ENCODE measurements around the gene EEFSEC. TPM values are rescaled to one million over a fixed set of nuclear protein-coding genes. Genes with fewer than 3 reads are reported as not detected.

Gene EEFSEC
- total RNA-seq, 1 experiment from 2014 or later, result 13.8 TPM

GRCh38 chr3:128424508-128425069 lies 271.3 kb downstream of the EEFSEC start:
- DNase-seq (ENCODE audit: low read depth), result peak; percentile 90

DNA sequence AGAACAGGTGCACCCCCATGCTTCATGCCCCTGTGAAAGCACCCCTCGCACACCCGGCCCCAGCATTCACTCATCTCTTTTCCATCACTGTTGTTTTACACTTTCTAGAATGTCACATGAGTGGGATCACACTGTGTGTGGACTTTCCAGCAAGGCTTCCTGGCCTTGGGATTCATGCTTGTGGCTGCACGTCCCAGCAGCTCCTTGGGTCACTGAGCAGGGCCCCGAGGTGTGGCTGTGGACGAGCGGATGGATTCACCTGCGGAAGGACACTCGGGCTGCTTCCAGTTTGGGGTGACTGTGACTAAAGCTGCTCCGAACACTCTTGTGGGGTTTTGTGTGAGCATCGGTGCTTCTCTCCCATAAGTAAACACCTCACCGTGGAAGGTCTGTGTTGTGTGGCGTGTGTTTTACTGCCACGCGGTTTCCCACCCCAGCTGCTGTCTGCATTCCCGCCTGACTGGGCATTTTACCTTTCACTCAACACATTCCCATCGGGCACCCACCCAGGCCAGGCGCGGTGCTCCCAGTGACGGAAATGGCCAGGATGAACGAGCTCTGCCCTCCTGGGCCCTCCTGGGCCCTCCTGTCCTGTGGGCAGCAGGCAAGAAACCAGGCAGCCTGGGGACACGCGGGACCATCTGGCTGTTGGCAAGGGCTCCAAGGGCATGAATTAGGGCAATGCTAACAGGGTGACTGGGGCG lies 272.0 kb downstream of the EEFSEC start:
- no peak for DNase-seq (ENCODE audit: low read depth)

GRCh38 chr3:128425846-128426127 lies 272.5 kb downstream of the EEFSEC start:
- no peak for DNase-seq (ENCODE audit: low read depth)

GRCh38 chr3:128426128-128426921 lies 273.0 kb downstream of the EEFSEC start:
- peak; percentile 41 for DNase-seq (ENCODE audit: low read depth)

GRCh38 chr3:128427175-128427857 lies 274.0 kb downstream of the EEFSEC start:
- DNase-seq (ENCODE audit: low read depth), result no peak

DNA sequence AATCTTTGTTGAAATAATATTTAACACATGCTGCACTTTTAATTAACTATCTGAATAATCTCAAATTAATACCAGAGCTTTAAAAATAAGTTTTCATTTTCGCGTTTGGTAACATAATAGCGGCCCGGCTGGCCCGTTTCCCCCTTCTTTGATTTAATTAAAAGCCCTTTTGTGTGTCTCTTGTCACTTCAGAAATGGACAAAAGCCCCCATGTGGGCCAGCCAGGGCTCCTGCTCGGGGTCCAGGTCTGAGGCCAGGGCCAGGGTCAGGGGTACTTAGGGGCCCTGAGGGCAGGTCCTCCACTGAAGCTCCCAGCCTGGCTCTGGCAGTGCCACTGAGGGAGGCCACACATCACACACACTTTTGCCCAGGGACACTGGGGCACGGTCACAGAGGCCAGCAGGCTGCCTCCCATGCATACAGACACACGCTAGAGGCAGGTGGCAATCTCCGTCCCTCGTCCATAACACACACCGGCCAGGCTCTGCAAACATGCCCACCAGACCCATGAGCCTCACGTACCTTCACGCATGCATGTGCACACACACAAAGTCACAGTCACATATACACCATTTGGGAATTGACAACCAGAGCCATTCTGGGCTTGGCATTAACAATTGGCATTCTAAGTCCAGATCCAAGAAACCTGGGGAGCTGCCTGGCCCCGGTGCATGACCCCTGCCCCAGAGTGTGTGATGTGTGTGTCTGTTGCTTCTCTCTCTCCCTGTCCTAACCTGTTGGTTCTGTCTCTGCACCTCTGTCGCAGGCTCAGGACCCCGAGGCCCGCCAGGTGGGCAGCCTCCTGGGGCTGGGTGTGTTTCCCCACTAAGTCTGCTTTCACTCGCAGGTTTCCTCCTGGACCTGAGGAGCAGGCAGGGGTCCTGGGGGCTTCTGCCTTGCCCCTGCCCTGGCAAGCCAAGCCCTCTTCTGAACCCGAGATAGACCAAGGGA lies 274.9 kb downstream of the EEFSEC start:
- DNase-seq (ENCODE audit: low read depth), result no peak

DNA sequence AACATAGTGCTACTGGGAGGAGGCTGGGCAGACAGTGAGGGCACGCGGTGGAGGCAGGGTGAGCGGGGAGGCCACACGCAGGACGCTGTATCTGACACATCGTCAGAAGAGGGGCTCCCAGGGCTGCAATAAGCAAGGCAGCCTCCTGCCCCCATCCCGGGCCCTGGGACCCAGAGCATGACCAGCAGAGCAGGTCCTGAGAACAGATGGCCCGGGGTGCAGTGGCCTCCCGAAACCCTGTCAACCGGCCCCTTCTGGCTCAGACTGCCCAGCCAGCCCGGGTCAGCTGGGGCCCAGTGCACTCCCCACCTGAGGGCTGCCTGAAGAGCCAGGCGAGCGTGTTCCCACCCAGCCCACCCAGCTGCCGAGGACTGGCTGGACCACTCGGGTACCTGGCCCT lies 276.0 kb downstream of the EEFSEC start:
- no peak for DNase-seq (ENCODE audit: low read depth)

DNA sequence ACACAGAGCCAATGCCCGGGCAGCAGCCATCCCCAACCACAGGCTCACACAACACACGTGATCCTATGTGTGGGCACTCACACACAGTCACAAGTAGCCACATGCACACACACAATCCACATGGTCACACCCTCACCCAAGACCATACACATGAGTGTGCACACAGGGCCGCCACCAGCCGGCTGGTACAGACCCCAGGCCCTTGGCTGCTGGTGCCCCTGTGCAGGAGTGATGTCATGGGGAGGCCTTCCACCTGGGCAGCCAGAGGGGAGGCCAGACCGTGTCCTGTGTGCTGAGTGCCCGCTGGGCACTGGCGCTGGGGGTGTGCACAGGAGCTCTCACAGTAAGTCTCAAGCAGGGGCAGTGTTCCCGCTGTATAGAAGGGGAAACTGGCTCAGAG lies 276.5 kb downstream of the EEFSEC start:
- DNase-seq (ENCODE audit: low read depth), result no peak

GRCh38 chr3:128430301-128430700 lies 277.0 kb downstream of the EEFSEC start:
- no peak for DNase-seq (ENCODE audit: low read depth)

- no peak for DNase-seq (ENCODE audit: low read depth)
Observed at GRCh38 chr3:128430731-128431130, 277.4 kb downstream of the EEFSEC start.

DNA sequence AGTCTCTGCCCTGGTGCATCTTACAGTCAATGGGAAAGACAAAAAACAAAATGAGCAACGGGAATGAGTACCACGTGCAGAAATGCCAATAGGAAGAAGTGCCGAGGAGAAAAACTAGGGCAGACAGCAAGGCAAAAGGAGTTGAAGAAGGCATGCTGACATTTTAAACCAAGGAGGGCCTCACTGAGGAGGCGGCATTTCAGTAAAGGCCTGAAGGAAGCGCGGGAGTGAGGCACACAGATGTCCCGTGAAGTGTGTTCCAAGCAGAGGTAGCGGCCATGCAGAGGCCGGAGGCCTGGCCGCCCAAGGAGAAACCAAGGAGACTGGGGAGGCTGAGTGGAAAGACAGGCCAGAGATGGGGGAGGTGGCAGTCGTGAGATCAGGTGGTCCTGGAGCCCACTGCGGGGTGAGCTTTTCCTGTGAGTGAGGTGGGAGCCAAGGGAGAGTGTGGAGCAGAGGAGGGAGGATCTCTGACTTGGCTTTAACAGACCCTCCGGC lies 278.6 kb downstream of the EEFSEC start:
- DNase-seq (ENCODE audit: low read depth), result no peak

DNA sequence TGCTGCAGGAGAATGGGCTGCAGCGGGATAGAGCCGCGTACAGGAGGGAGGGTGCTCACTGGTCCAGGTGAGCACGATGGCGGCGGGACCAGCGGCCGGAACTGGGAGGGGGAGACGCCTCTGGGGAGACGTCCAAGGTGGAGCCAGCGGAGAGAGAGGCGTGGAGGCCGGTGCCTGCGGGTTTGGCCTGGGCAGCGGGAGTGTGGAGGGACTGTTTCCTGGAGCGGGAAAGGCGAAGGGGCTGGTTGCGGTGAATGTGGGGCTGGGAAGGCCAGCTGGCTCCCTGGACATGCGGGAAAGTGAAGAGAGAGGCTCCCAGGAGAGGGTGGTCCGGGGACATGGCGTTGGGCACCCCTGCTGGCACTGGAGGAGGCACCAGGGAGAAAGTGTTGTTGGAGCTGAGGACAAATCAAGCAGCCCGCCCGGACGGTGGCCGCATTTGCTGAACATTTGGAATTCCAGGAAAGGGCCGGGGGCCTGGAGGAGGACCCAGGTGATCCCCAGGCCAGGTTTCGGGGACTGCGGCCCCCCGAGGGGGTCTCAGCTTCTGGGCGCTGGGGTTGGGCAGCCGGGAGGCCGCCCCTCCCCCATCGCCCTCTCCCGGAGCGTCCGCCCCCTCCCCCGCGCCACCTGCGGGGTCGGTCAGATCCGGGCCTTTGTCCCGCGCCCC lies 279.2 kb downstream of the EEFSEC start:
- no peak for DNase-seq (ENCODE audit: low read depth)

GRCh38 chr3:128432971-128433836 lies 279.9 kb downstream of the EEFSEC start:
- DNase-seq (ENCODE audit: low read depth), result no peak

DNA sequence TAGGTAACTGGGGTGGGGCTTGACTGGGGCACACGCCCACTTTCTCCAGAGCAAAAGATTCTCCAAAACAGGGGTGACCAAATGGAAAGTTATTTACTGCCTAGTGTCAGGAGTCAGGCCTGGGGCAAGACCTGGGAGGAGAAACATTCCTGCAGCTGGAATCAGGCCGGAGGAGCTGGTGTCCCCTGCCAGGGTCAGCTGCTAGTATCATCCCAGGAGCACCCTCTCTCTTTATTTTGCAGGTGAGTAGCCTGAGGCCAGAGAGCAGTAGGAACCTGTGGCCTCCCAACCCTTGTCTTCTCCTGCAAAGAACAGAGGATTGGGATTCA lies 280.5 kb downstream of the EEFSEC start:
- DNase-seq (ENCODE audit: low read depth), result peak; percentile 52

- DNase-seq (ENCODE audit: low read depth), result no peak
Observed at GRCh38 chr3:128434524-128434923, 281.2 kb downstream of the EEFSEC start.

DNA sequence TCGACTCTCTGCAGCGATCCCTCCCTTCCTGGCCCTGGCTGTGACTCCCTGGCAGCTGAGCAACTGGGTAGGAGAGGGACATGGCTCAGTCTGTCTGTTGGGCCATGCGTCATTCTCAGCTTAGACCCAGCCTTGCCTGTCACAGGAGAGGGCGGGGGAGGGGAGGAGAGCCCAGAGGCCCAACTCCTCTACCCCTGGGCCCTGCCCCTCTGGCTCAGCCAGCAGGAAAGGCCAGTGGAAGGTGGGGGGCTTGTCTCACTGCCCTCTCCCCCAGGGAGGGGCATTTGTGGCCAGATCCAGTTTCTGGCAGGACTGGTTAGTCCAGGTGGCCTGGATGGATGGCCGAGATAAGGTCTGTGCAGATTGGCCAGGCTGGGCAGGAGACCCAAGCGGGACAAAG lies 281.8 kb downstream of the EEFSEC start:
- DNase-seq (ENCODE audit: low read depth), result peak; percentile 46

- DNase-seq (ENCODE audit: low read depth), result no peak
Observed at GRCh38 chr3:128435561-128435960, 282.3 kb downstream of the EEFSEC start.

DNA sequence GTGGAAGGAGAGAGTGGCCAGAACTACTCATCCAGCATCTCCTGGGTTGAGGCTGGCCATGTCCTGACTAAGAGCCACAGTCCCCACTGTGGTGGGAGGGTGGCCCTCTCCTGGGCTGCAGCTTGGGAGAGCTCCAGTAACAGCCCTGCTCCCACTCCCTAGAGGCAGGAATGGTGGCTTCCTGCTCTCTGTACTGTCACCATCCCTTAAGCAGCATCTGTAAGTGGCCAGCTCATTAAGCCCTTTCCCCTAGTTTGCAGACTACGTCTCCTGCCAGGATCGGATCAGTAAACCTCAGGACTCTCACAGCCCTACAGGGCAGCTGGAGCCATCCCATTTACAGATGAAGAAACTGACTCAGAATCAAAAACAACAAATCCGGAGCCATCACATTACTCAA lies 282.9 kb downstream of the EEFSEC start:
- DNase-seq (ENCODE audit: low read depth), result no peak

- no peak for DNase-seq (ENCODE audit: low read depth)
Observed at GRCh38 chr3:128438488-128439072, 285.3 kb downstream of the EEFSEC start.
